Measurements from ENCODE around the gene MSANTD2. TPM values are rescaled to one million over a fixed set of nuclear protein-coding genes. Genes with fewer than 3 reads are reported as not detected.

Gene MSANTD2
- total and polyA plus RNA-seq, 9 of the 15 experiments (the other 6 are each of a cell fraction or from before 2014, with no cell fraction given) = 1.3 to 9.9 (median 5.3) TPM

GRCh38 chr11:124823512-124824376 lies 23.5 kb upstream of the MSANTD2 start:
- no peak overlapping the region for H2AFZ ChIP-seq (ENCODE audit: low read depth, low read length)
- POLR2A ChIA-PET = interaction anchor here (0.8 to 1.0 kb wide), 3 partner anchors 9 to 1234 kb away, joined by 3 read pairs; no protein-coding TSS in a partner anchor
- CTCF ChIA-PET (ENCODE audit: low intra/inter-chr PET ratio) = no interaction called here
- FAIRE-seq (no peak), ATAC-seq (no peak), DNase-seq (ENCODE audit: extremely low read depth in 1 of 4, low spot score in 3 of 4) (no peak)
- H3K27me3 ChIP-seq (ENCODE audit: control insufficient read depth in 2 of 2, insufficient read depth in 2 of 2, low read length in 2 of 2) = peaks cover 8 to 17% of the 10 kb centered on the region in 2 experiments; a peak in 4 of 5 replicates
- 7% methylated on average over 8 of the region's 8 CpGs for whole genome bisulfite sequencing (ENCODE audit: insufficient coverage, low coverage, missing lambda C conversion rate)
- no peak overlapping the region for H3K9ac ChIP-seq (ENCODE audit: insufficient read depth in 1 of 2, low read depth in 2 of 2, low read length in 2 of 2)
- H3K79me2 ChIP-seq (ENCODE audit: control insufficient read depth, insufficient read depth, low read length) = no peaks in the 10 kb centered on the region
- no peak overlapping the region for H3K4me3 ChIP-seq
- in situ Hi-C loops (cut with MboI) = no loop called here
- H3K27ac ChIP-seq (ENCODE audit: extremely low read depth, low read depth, low read length) = no peak overlapping the region
- no peaks in the 10 kb centered on the region for H3K9me3 ChIP-seq (replicated peaks; ENCODE audit: control insufficient read depth, insufficient read depth, low read depth, low read length)
- intact Hi-C loops (cut with micrococcal nuclease) = no loop called here
- H3K4me1 ChIP-seq (replicated peaks in 1 of 2; ENCODE audit: control insufficient read depth in 2 of 2, insufficient read depth in 2 of 2, low read length in 2 of 2) = no peaks in the 10 kb centered on the region
- H3K36me3 ChIP-seq (ENCODE audit: control insufficient read depth, insufficient read depth, low read length) = no peaks in the 10 kb centered on the region
- no peaks in the 10 kb centered on the region for H3K9me1 ChIP-seq (ENCODE audit: control insufficient read depth, insufficient read depth, low read length)
- no peaks in the 10 kb centered on the region; the same call in 1 of the 2 replicates for H4K20me1 ChIP-seq (replicated peaks; ENCODE audit: control insufficient read depth, insufficient read depth, low read length)
- no peak overlapping the region for H3K4me2 ChIP-seq (ENCODE audit: insufficient read depth, low read length)
- no TSS peak for BruUV-seq (replicated peaks)
- TF ChIP-seq FOXJ2 (tag; IDR thresholded peaks at IDR 0.05) = peak; percentile 36; the same call in 1 of the 2 replicates
- no peak for TF ChIP-seq CREB3 (tag; conservative IDR thresholded peaks at IDR 0.05; ENCODE audit: low read depth)
- no peak for TF ChIP-seq GABPB2 (CRISPR knock-in tag; conservative IDR thresholded peaks at IDR 0.05)
- no peak for TF ChIP-seq ZNF134 (CRISPR knock-in tag; conservative IDR thresholded peaks at IDR 0.05)
- TF ChIP-seq TARDBP (IDR thresholded peaks at IDR 0.05) = no peak
- TF ChIP-seq CEBPB (tag; IDR thresholded peaks at IDR 0.05) = peak; percentile 25; the same call in 1 of the 2 replicates
- no peak for TF ChIP-seq SIN3B (IDR thresholded peaks at IDR 0.05; ENCODE audit: low read depth)
- no peak for TF ChIP-seq UBTF (IDR thresholded peaks at IDR 0.05; ENCODE audit: borderline replicate concordance in 1 of 2, low read depth in 2 of 2, low read length in 2 of 2)
- TF ChIP-seq NR2C2 (CRISPR knock-in tag; IDR thresholded peaks at IDR 0.05) = no peak
- peak; percentile 56; the same call in 1 of the 2 replicates for TF ChIP-seq NR2C2 (tag; IDR thresholded peaks at IDR 0.05)
- no peak for TF ChIP-seq ZNF347 (CRISPR knock-in tag; IDR thresholded peaks at IDR 0.05; ENCODE audit: low read depth)
- TF ChIP-seq NR2C1 (IDR thresholded peaks at IDR 0.05) = no peak
- peak; percentile 29; the same call in 1 of the 2 replicates for TF ChIP-seq NR2C1 (tag; IDR thresholded peaks at IDR 0.05)
- no peak for TF ChIP-seq SRSF3 (IDR thresholded peaks at IDR 0.05; ENCODE audit: insufficient read depth, low read length)
- TF ChIP-seq OTX1 (CRISPR knock-in tag; IDR thresholded peaks at IDR 0.05) = no peak
- no peak for TF ChIP-seq E2F3 (CRISPR knock-in tag; IDR thresholded peaks at IDR 0.05)
- no peak for TF ChIP-seq ZFP36 (IDR thresholded peaks at IDR 0.05; ENCODE audit: low read depth, low read length, partially characterized antibody)
- TF ChIP-seq NCOA2 (IDR thresholded peaks at IDR 0.05; ENCODE audit: partially characterized antibody in 2 of 2) = no peak
- TF ChIP-seq ZNF174 (CRISPR knock-in tag; IDR thresholded peaks at IDR 0.05) = no peak
- no peak for TF ChIP-seq BCL6 (CRISPR knock-in tag; IDR thresholded peaks at IDR 0.05)
